ENCODE results near the gene NTRK3. TPM values are rescaled to one million over a fixed set of nuclear protein-coding genes. Genes with fewer than 3 reads are reported as not detected.

NTRK3 gene
- total and polyA plus RNA-seq, 12 donors, result 0.45 to 5.6 (median 2.3) TPM

- ATAC-seq (no peak), DNase-seq (no peak)
- no peak for TF ChIP-seq CTCF (IDR thresholded peaks at IDR 0.05)
- intact Hi-C loops (cut with DNase I), result no loop called here
- Histone ChIP-seq H3K9me3 (peaks cover 0 to 5% (median 0%) of the 10 kb centered on the region in 11 donors), H3K4me3 (no peak overlapping the region), H3K27ac (no peak overlapping the region), H3K4me1 (no peaks in the 10 kb centered on the region), H3K27me3 (no peaks in the 10 kb centered on the region), H3K36me3 (no peaks in the 10 kb centered on the region)
- 59 to 62% methylated on average over 16 of the region's 16 CpGs for WGBS, 2 donors
Measured at GRCh38 chr15:88215066-88215648, 41.4 kb downstream of the NTRK3 start.

DNA sequence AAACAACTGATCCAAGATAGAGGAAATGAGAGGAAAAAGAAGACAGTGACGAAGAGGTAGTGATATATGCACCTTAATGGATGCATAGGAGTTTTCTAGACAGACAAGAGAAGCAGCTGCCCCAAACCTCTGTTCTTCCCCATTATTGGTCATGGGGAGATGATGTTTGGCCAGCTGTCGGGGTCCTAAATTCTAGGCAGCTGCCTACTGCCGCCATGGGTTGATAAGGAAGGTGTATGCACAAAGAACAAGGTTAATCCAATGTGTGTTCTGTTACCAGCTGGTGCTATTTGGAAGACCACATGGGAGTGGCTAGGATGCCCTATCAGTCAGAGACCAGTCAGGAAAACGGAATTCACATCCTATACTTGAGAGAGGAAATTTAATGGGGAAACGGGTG, 47.4 kb downstream of the NTRK3 start:
- intact Hi-C loops (cut with DNase I), result no loop called here

GRCh38 chr15:88208396-88208795, 48.1 kb downstream of the NTRK3 start:
- H3K36me3 ChIP-seq, result no peaks in the 10 kb centered on the region
- H3K27ac ChIP-seq, result no peak overlapping the region
- no peaks in the 10 kb centered on the region for H3K4me1 ChIP-seq
- DNase-seq (no peak), ATAC-seq (no peak)
- H3K9me3 ChIP-seq, result no peaks in the 10 kb centered on the region
- WGBS, 2 donors, result 74 to 75% methylated on average over 2 of the region's 2 CpGs
- intact Hi-C loops (cut with DNase I), result no loop called here
- peaks cover 0 to 18% (median 4%) of the 10 kb centered on the region in 7 donors for H3K27me3 ChIP-seq
- no peak for TF ChIP-seq CTCF (IDR thresholded peaks at IDR 0.05)
- H3K4me3 ChIP-seq, result no peak overlapping the region

More for the DNA sequence above, 47.4 kb downstream of the NTRK3 start:
- H3K4me3 ChIP-seq, result no peak overlapping the region
- H3K9me3 ChIP-seq, result no peaks in the 10 kb centered on the region
- DNase-seq (no peak), ATAC-seq (no peak)
- no peaks in the 10 kb centered on the region for H3K36me3 ChIP-seq
- TF ChIP-seq CTCF (IDR thresholded peaks at IDR 0.05), result no peak
- no peak overlapping the region for H3K27ac ChIP-seq
- no peaks in the 10 kb centered on the region for H3K4me1 ChIP-seq
- 57 to 61% methylated on average over 5 of the region's 5 CpGs for WGBS, 2 donors
- H3K27me3 ChIP-seq, result peaks cover 0 to 18% (median 4%) of the 10 kb centered on the region in 7 donors

GRCh38 chr15:88207565-88207964, 49.0 kb downstream of the NTRK3 start:
- TF ChIP-seq CTCF (IDR thresholded peaks at IDR 0.05), result no peak
- ATAC-seq (no peak), DNase-seq (no peak)
- Histone ChIP-seq H3K9me3 (no peaks in the 10 kb centered on the region), H3K4me3 (no peak overlapping the region), H3K27ac (no peak overlapping the region), H3K4me1 (no peaks in the 10 kb centered on the region), H3K36me3 (no peaks in the 10 kb centered on the region), H3K27me3 (peaks cover 0 to 18% (median 4%) of the 10 kb centered on the region in 7 donors)
- 27 to 52% methylated on average over 2 of the region's 2 CpGs for WGBS, 2 donors
- intact Hi-C loops (cut with DNase I), result no loop called here
